GM18502 (cell line): ENCODE measurements around the gene ABHD14A.

Experiments used
- ATAC-seq: cut with Tn5 transposase; IDR thresholded peaks from one replicate; pipeline ENCODE4 v1.9.1; 2021; ENCODE audit warnings: mild to moderate bottlenecking; ENCODE audit not compliant: unreplicated experiment, poor library complexity

ABHD14A gene

DNA sequence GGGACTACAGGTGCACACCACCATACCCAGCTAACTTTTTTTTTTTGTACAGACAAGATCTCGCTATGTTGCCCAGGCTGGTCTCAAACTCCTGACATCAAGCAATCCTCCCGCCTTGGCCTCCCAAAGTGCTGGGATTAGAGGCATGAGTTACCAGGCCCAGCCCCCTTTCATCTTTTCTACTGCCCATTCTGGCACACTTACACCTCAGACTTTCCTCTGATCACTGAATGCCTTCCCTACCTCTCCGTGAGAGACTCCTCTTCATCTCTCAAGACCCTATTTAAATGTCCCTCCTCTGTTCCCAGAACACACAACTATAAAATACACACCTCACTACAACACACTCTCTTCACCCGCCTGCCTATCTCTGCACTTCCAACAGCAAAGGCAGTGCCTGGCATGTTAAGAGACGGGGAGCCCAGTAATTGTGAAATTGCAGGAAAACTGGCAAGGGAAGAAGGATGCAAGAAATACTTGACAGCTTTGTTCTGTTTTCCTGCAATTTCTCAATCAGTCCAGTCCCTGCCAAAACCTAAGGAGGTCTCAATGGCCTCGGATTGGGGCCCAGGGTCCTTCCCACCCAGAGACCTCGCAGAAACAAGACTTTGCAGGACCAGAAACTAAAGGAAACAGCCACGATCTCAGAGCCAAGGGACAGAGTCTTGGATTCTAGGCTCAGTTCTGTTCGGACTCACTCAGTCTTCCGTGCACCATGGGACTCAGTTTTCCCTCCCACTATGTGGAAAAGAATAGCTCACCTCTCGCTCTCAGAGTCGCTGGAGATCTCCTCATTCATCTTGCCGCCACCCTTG is 34.0 kb upstream of the ABHD14A start:
- ATAC-seq, result no peak

- no peak for ATAC-seq
Measured at GRCh38 chr3:51941463-51941797, 33.4 kb upstream of the ABHD14A start.

GRCh38 chr3:51941798-51942602 is 32.9 kb upstream of the ABHD14A start, which contains the start of the genes PARP3 and RRP9:
Gene PARP3, plus strand, starts transcription at chr3:51942363. Its CDS starts 993 bp downstream, at chr3:51943356.
Gene RRP9, minus strand, starts transcription at chr3:51941904. Its CDS starts 37 bp downstream, at chr3:51941867.
- peak; percentile 90 for ATAC-seq

DNA sequence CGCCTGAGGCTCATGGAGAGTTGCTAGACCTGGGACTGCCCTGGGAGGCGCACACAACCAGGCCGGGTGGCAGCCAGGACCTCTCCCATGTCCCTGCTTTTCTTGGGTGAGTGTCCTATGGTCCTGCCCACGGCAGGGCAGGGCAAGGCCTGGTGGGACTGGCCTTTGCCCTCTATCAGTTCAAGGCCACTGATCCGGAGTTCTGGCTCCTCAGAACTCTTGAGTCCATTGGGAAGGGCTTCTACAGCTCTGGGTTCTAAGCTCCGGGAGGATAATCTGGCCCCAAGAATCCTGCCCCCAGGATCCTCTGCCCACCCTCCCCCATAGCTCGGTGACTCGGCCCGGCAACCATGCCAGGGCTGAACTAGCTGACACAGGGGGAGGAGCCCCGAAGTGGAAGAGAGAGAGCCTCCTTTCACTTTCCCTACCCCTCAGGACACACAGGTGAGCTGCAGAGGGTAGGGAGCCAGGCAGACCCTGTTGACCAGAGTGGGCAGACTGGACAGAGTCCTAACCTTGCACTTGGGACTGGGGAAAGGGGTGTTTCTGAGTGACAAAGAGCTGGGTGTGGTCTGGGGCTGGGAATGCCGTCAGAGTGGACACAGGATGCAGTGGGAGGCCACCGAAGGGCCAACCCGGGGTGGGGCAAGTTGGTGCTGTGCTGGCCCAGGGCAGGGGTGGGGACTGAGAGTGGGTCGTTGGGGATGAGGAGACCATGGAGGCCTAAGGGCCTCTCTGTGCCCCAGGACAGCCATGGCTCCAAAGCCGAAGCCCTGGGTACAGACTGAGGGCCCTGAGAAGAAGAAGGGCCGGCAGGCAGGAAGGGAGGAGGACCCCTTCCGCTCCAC is 32.0 kb upstream of the ABHD14A start:
- peak; percentile 37 for ATAC-seq

DNA sequence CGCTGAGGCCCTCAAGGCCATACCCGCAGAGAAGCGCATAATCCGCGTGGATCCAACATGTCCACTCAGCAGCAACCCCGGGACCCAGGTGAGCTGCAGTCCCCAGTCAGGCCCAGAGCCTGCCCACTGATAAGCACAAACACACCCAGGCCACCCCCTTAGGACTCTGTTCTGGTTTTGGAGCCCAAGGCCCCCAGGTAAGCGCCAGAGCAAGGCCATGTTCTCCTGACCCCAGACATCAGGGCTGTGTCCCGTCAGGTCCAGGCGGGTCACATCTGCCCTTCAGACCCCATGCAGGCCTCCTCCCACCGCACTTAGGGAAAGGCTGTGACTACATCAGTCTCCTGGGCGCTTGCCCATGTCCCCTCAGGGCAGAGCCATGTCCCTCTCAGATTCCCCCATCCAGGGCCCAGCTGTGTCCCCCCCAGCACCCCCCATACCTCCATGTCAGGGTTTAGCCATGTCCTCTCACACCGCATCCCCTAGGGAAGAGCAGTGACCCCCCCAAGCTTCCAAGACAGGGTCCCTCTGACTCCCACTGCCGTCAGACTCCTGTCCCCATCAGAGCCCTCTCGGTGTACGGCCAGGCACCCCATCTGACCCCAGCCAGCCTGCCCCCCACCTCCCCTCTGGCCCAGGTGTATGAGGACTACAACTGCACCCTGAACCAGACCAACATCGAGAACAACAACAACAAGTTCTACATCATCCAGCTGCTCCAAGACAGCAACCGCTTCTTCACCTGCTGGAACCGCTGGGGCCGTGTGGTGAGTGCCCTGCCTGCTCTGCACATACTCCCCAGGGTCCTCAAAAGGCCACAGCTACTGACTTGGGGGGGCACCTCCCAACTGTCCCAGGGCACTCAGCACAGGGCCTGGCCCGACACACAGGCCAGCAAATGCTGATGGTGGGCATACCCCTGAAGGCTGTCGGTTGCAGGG is 31.1 kb upstream of the ABHD14A start:
- ATAC-seq, result no peak

- no peak for ATAC-seq
Measured at GRCh38 chr3:51944451-51945021, 30.3 kb upstream of the ABHD14A start.

DNA sequence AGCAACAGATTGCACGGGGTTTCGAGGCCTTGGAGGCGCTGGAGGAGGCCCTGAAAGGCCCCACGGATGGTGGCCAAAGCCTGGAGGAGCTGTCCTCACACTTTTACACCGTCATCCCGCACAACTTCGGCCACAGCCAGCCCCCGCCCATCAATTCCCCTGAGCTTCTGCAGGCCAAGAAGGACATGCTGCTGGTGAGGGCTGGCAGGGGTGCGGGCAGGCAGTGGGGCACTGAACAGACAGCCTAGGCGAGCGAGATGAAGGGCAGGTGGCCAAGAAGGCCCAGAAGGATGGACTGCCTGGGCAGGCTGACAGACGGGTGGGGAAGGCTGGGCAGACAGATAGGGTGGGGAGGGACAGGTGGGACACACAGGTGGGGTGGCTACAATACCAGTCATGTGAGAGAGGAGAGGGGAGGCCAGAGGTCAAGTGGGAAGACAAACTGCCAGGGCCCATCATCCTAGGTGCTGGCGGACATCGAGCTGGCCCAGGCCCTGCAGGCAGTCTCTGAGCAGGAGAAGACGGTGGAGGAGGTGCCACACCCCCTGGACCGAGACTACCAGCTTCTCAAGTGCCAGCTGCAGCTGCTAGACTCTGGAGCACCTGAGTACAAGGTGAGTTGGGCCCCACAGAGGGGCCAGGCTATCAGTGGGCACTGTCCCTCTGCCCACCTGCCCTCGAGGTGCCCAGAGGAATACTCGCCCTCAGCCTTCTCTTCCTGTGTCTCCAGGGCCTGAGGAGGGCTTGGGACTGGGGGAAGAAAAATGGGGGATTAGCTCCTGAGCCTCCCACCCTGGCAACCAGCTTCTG is 29.6 kb upstream of the ABHD14A start:
- ATAC-seq, result no peak

DNA sequence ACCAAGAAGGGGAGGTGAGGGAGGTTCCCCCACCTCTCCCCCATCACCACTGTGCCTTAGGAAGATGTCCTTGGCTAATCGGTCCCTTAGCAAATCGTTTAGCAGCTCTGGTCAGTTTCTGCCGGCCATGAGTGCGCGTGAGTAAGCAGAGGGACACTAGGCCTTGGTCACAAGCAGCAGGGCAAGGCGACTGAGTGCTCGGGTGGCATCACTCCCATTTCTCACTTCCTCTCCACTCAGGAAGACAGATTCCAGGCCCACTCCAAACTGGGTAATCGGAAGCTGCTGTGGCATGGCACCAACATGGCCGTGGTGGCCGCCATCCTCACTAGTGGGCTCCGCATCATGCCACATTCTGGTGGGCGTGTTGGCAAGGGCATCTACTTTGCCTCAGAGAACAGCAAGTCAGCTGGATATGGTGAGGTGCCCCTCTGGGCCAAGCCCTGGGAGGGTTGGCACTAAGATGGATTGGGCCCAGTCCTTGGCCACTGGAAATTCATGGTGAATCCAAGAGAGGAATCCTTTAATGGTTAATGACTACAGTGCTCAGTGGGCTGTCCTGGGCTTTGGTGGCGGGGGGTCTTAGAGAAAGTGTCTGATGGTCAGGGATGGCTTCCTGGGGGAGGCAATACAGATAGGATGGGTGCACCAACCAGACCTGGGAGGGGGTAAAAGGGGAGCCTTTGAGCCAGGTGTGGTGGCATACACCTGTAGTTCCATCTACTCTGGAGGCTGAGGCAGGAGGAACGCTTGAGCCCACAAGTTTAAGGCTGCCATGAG is 28.7 kb upstream of the ABHD14A start:
- no peak for ATAC-seq

DNA sequence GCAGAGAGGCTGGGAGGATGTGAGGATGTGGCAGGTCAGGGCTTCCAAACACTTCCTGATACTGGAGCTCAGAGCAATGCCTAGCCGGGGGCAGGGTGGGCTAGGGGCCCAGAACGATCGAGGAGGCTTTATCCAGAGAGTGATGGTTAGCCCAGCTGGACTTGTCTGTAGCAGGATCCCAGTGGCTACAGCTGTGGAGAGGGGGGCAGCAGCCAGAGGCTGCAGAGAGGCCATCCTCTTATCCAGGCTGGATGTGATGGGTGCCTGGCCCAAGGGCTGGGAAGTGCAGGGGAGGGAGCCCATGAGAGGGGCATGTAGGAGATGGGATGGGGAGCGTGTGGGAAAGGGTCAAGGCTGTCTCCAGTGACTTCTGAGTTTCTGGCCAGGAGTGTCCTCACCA is 28.1 kb upstream of the ABHD14A start:
- ATAC-seq, result no peak

GRCh38 chr3:51947215-51947900 is 27.5 kb upstream of the ABHD14A start:
- ATAC-seq, result no peak

GRCh38 chr3:51948016-51948580 is 26.8 kb upstream of the ABHD14A start:
- no peak for ATAC-seq

DNA sequence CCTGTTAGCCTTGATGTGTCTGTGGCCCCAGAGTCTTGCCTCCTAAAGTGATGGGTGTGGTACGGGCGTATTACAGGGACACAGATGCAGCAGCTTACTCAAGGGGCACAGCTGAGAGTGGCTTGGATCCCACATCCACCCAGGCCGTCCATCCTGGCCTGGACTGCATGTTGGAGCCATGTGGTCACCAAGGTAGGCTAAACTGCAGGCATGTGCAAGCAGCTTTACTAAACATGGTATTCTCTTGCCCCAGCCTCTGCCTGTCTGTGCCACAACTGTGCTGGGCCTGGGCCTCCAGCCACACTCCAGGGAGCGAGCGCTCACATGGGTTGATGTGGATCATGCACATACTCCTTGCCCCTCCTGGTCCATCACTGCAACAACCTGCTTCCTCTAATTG is 25.7 kb upstream of the ABHD14A start:
- ATAC-seq, result no peak

DNA sequence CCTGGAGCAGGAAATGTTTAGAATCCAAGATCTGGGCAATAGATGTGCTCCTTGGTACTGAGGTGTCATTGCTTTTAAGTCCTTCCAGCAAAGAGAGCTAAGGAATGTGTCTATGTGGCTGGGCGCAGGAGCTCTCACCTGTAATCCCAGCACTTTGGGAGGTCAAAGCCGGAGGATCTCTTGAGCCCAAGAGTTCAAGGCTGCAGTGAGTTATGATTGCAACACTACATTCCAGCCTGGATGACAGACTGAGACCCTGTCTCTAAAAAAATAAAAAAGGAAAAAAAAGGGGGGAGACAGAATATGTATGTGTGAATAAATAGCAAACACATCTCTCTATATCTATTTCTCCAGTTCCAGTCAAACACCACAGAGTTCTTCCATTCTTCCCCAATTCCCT is 24.0 kb upstream of the ABHD14A start:
- no peak for ATAC-seq

DNA sequence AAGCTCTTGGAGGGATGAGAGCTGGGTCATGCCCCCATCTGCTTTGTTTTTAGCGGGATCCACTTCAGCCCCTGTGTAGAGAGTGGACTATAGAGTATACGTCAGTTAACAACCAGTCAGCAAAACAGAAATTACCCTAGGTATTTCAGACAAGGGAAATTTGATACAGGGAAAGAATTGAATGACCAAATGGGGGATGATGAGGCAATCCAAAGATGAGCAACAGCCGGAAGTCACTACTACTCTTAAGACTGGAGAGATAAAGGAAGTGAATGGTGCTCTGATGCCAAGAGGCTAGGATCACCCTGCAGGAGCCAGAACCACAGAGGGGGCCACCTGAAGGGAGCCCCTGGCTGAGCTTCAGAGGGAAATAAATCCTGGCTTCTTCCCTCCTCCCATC is 21.4 kb upstream of the ABHD14A start:
- no peak for ATAC-seq

GRCh38 chr3:51954105-51954504 is 20.8 kb upstream of the ABHD14A start:
- ATAC-seq, result no peak

DNA sequence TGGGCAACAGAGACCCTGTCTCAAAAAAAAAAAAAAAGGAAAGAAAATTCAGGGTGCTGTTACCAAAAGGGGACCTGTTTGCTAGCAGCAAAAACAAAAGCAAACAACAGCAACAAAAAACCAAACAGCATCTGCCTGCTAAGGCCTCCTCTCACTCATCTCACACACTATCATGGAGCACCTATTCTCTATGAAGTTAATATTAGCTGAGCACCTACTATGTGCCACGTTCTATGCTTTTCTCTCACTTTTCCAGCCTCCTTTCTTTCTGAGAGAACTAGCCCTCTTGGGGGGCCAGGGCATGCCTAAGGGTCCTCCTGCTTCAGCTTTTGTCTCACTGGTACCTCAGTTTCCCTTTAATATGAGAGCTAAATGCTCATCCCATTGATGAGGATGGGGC is 20.2 kb upstream of the ABHD14A start:
- ATAC-seq, result no peak
